ENCODE results near the gene TNS1.
"Not testable (repeated sequence)": the region's sequence is repeated elsewhere in the genome, so short reads cannot be mapped to it uniquely, and the experiment has no call there.

Gene TNS1

DNA sequence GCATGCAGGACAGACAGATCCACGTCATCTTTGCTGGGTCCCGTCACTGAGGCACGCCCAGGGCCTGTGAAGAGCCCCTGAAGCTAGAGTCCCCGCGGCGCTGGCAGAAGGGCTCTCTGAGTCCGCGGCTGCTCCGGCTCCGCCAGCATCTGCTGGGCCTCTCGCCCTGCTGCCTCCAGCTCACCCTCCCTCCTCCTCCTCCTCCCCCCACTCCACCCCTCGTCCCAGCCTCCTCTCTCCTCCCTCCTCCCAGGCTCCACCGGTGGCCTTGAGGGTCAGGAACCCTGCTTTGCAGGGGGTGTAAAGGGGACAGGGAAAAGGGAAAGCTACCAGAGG is at the start of gene TNS1:
Gene TNS1, minus strand, starts transcription at position 151 of the 336 bp plus-strand sequence. Its CDS starts 123 bp downstream, at position 28.
- TF ChIP-seq, protein P1, sequence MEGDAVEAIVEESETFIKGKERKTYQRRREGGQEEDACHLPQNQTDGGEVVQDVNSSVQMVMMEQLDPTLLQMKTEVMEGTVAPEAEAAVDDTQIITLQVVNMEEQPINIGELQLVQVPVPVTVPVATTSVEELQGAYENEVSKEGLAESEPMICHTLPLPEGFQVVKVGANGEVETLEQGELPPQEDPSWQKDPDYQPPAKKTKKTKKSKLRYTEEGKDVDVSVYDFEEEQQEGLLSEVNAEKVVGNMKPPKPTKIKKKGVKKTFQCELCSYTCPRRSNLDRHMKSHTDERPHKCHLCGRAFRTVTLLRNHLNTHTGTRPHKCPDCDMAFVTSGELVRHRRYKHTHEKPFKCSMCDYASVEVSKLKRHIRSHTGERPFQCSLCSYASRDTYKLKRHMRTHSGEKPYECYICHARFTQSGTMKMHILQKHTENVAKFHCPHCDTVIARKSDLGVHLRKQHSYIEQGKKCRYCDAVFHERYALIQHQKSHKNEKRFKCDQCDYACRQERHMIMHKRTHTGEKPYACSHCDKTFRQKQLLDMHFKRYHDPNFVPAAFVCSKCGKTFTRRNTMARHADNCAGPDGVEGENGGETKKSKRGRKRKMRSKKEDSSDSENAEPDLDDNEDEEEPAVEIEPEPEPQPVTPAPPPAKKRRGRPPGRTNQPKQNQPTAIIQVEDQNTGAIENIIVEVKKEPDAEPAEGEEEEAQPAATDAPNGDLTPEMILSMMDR (IDR thresholded peaks at IDR 0.05; ENCODE audit: low read depth, low read length), result no peak
- no peak for DNase-seq (ENCODE audit: extremely low read depth, low read depth)

DNA sequence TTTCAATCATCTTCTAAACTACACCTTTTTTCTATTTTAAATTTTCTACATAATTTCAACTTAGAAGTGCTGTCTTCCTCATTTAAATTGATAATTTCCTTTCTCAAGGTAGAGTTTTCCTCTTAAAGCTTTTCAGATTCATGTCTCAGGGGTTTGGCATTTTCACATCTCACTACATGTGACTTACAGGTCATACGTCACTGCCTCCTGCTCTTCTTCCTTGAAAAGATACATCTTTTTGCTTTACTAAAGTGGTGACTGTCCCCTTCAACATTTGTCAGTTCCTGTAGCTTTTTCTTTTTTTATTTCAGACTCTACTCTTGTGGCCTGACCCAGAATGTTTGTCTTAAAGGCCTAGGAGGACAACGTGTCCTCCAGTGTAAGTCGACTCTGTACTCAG is 49.1 kb upstream of the TNS1 start:
- DNase-seq (ENCODE audit: extremely low read depth, low read depth), result no peak
- TF ChIP-seq, protein P1 (IDR thresholded peaks at IDR 0.05; ENCODE audit: low read depth, low read length), result no peak

DNA sequence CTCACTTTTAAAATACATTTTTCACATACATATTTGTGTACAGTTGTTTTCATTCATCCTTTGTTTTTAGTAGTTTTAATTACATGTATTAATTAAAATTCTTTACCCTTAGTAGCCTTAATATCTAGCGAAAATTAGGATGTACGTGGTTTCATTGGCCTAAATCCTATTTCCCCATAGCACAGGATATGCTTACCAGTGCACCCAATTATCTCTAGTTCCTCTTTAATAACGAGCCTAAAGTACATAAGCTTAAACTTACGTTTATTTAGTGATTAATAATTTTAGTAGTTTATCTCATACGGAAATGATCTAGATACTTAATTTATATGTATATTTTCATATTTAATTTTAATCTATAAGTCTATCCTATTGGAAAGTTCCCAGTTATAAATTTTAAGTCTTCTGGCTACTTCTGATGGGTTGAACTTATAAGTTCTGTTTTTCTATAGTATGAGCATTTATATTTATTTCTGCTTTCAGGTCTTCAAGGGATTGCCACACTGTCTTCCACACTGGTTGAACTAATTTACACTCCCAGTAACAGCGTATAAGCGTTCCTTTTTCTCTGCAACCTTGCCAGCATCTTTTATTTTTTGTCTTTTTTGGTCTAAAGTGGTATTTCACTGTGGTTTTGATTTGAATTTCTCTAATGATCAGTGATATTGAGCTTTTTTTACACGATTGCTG is 44.9 kb upstream of the TNS1 start:
- no peak for DNase-seq (ENCODE audit: extremely low read depth, low read depth)
- TF ChIP-seq, protein P1 (IDR thresholded peaks at IDR 0.05; ENCODE audit: low read depth, low read length), result no peak

DNA sequence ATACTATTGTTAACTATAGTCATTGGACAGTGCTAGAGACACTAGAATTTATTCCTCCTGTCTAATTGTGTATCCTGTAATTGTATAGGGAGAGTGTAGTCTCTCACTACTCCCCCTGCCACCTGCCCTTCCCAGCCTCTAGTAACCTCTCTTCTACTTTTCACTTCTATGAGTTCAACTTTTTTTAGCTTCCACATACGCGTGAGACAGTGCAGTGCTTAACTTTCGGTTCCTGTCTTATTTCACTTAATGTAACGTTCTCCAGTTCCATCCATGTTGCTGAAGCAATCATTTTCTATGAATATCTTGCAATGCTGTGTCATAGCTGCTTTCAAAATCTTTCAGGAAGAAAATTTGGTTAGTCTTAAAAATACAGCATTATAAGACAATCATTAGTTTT is 43.4 kb upstream of the TNS1 start:
- no peak for DNase-seq (ENCODE audit: extremely low read depth, low read depth)
- TF ChIP-seq, protein P1 (IDR thresholded peaks at IDR 0.05; ENCODE audit: low read depth, low read length), result no peak

DNA sequence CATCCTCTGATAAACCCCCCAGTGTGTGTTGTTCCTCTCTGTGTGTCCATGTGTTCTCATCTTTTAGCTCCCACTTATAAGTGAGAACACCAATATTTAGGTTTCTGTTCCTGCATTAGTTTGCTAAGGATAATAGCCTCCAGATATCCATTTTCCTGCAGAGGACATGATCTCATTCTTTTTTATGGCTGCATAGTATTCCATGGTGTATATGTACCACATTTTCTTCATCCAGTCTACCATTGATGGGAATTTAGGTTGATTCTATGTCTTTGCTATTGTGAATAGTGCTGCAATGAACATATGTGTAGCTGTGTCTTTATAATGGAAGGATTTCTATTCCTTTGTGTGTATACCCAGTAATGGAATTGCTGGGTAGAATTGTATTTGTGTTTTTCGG is 41.8 kb upstream of the TNS1 start:
- DNase-seq (ENCODE audit: extremely low read depth, low read depth), result not testable (repeated sequence)

DNA sequence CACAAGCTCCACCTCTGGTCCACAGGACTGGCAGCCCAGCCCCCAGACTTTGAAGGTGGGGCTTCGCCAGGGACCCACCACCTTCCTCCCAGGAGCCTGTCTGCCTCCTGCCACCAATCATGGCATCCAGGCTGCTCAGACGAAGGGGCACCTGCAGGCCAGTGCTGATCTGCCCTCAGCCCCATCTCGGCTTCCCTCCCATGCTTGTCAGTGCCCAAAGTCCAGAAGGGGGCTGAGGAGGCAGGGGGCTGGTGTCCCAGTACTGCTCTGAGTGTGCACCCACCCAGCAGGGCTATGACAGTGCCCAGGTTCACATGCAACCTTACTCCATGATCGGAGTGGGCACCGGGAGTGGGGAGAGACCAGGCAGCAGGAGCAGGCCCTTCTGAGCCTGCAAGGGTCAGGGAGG is 40.9 kb upstream of the TNS1 start:
- TF ChIP-seq, protein P1 (IDR thresholded peaks at IDR 0.05; ENCODE audit: low read depth, low read length), result no peak
- DNase-seq (ENCODE audit: extremely low read depth, low read depth), result no peak

DNA sequence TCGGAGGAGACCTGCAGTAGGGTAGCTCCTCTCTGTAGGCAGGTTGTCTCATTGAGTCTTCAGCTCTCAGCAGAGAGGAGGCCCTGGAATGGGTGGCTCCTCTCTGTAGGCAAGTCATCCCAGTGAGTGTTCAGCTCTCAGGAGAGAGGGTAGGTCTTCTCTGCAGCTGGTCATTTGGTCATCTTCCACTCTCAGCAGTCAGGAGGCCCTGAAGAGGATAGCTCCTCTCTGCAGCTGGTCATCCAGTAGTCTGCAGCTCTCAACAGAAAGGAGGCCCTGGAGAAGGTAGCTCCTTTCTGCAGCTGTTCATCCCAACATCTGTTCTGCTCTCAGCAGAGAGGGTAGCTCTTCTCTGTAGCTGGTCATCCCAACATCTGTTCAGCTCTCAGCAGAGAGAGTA is 40.3 kb upstream of the TNS1 start:
- no peak for DNase-seq (ENCODE audit: extremely low read depth, low read depth)
- TF ChIP-seq, protein P1 (IDR thresholded peaks at IDR 0.05; ENCODE audit: low read depth, low read length), result no peak
